HCT116 (cell line): Measurements from ENCODE around the gene KHDRBS2. TPM values are rescaled to one million over a fixed set of nuclear protein-coding genes. Genes with fewer than 3 reads are reported as not detected.

Source experiments
- ATAC-seq: fragments of 200-7000 bp; cut with Tn5 transposase; 2 replicates; pipeline ENCODE4 v1.9.1; 2020; ENCODE audit warnings: mild to moderate bottlenecking, moderate library complexity
- BruUV-seq: library from RNA; stranded (reverse); fragments of 400-500 nt; replicated peaks from 2 replicates; lab custom pipeline; 2021; lab: Mats Ljungman, UMichigan
- CTCF ChIA-PET: fragments of 300-600 bp; sonication (Branson Sonifier 250); formaldehyde crosslinking; loops from one replicate; lab custom pipeline; 2021; ENCODE audit warnings: antibody characterized with exemption; lab: Charles Lee
- POLR2A ChIA-PET: fragments of 300-600, 350-600 bp; sonication (Branson Sonifier 250); formaldehyde crosslinking; loops from one replicate; lab custom pipeline; 2021; ENCODE audit warnings: antibody characterized with exemption; lab: Charles Lee
- RAD21 ChIA-PET, 2 experiments: fragments of 300-600 bp; sonication (Branson Sonifier 250); formaldehyde crosslinking; loops; one replicate each; lab custom pipeline; 2023; ENCODE audit warnings: low total read pairs in 2 of 2; ENCODE audit not compliant: uncharacterized antibody in 2 of 2, unreplicated experiment in 2 of 2, low non-redundant PET in 1 of 2; lab: Charles Lee
- DNase-seq: peaks from one replicate; pipeline ENCODE4 v3.0.0-alpha.2; 2010; ENCODE audit warnings: low read depth, low spot score
- H2AFZ ChIP-seq: fragments of 200-600 bp; shearing (Covaris generic), sonication (generic); 2 replicates; pipeline ENCODE4 v1.6.1; 2017; ENCODE audit warnings: low read depth, mixed run types, mixed read lengths, antibody characterized with exemption, low read length; ENCODE audit not compliant: poor library complexity, severe bottlenecking
- H3K27ac ChIP-seq: 2 replicates; pipeline ENCODE4 v1.5.1; 2012; ENCODE audit warnings: low read depth, low read length
- H3K27me3 ChIP-seq: fragments of 200-600 bp; sonication (generic); 2 replicates; pipeline ENCODE4 v1.6.1; 2016; ENCODE audit warnings: mixed run types, low read length, mixed read lengths; ENCODE audit not compliant: insufficient read depth
- H3K36me3 ChIP-seq, 2 experiments: fragments of 200-500 bp in 1 of 2; fragments of 200-600 bp in 1 of 2; sonication (Bioruptor generic) in 1 of 2; sonication (generic) in 1 of 2; 2 replicates each; pipeline versions ENCODE4 v1.5.1 to v1.6.1; 2014 to 2016; ENCODE audit warnings: low read length in 2 of 2, inconsistent platforms in 1 of 2, mixed read lengths in 1 of 2, mixed run types in 1 of 2; ENCODE audit not compliant: insufficient read depth in 2 of 2, control insufficient read depth in 1 of 2
- H3K4me1 ChIP-seq, 2 experiments: fragments of 200-600 bp in 1 of 2; sonication (generic) in 1 of 2; 2 replicates each; pipeline versions ENCODE4 v1.5.1 to v1.6.1; 2012 to 2017; ENCODE audit warnings: low read length in 2 of 2, inconsistent platforms in 1 of 2, mild to moderate bottlenecking in 1 of 2, mixed read lengths in 1 of 2, mixed run types in 1 of 2, moderate library complexity in 1 of 2; ENCODE audit not compliant: insufficient read depth in 2 of 2, control insufficient read depth in 1 of 2
- H3K4me2 ChIP-seq: fragments of 200-600 bp; sonication (generic); 2 replicates; pipeline ENCODE4 v1.6.1; 2017; ENCODE audit warnings: mixed run types, low read length, mixed read lengths
- H3K4me3 ChIP-seq, 2 experiments: fragments of 200-600 bp in 1 of 2; sonication (generic) in 1 of 2; replicated peaks in 1 of 2; 2 replicates each; pipeline ENCODE4 v1.5.1; 2011 to 2016; ENCODE audit warnings: low read length in 2 of 2, control low read depth in 1 of 2, low read depth in 1 of 2, mild to moderate bottlenecking in 1 of 2, mixed read lengths in 1 of 2, mixed run types in 1 of 2
- H3K79me2 ChIP-seq: fragments of 200-600 bp; sonication (generic); 2 replicates; pipeline ENCODE4 v1.6.1; 2017; ENCODE audit warnings: mild to moderate bottlenecking, mixed run types, low read length, moderate library complexity, mixed read lengths; ENCODE audit not compliant: insufficient read depth
- H3K9ac ChIP-seq: fragments of 200-600 bp; sonication (generic); 2 replicates; pipeline ENCODE4 v1.6.1; 2016; ENCODE audit warnings: low read length, mixed read lengths
- H3K9me2 ChIP-seq: fragments of 200-600 bp; sonication (generic), shearing (Covaris generic); 2 replicates; pipeline ENCODE4 v1.6.1; 2017; ENCODE audit warnings: mixed run types, mild to moderate bottlenecking, moderate library complexity; ENCODE audit not compliant: insufficient read depth
- H3K9me3 ChIP-seq, 2 experiments: fragments of 200-500 bp in 1 of 2; fragments of 200-600 bp in 1 of 2; sonication (Bioruptor generic) in 1 of 2; sonication (generic) in 1 of 2; 2 replicates each; pipeline ENCODE4 v1.6.1; 2014 to 2017; ENCODE audit warnings: low read length in 2 of 2, mixed read lengths in 2 of 2, inconsistent platforms in 1 of 2, low read depth in 1 of 2, mild to moderate bottlenecking in 1 of 2, mixed run types in 1 of 2, moderate library complexity in 1 of 2; ENCODE audit not compliant: control insufficient read depth in 1 of 2, insufficient read depth in 1 of 2
- H4K20me1 ChIP-seq: fragments of 200-600 bp; sonication (generic), shearing (Covaris generic); 2 replicates; pipeline ENCODE4 v1.6.1; 2017; ENCODE audit warnings: mixed run types, mild to moderate bottlenecking, moderate library complexity; ENCODE audit not compliant: insufficient read depth
- ATF3 ChIP-seq: IDR thresholded peaks from 2 replicates; pipeline ENCODE4 v1.6.1; 2012
- CEBPB ChIP-seq: IDR thresholded peaks from 2 replicates; pipeline ENCODE4 v1.6.1; 2012; ENCODE audit warnings: low read depth
- CTCF ChIP-seq, 3 experiments: fragments of 200-600 bp in 1 of 3; sonication (generic) in 1 of 3; IDR thresholded peaks in 2 of 3; conservative IDR thresholded peaks in 1 of 3; 2 replicates each; pipeline ENCODE4 v1.5.1; 2012 to 2017; ENCODE audit warnings: low read depth in 2 of 3, low read length in 2 of 3, antibody characterized with exemption in 1 of 3, borderline replicate concordance in 1 of 3, control low read depth in 1 of 3, mild to moderate bottlenecking in 1 of 3, mixed read lengths in 1 of 3, mixed run types in 1 of 3, moderate library complexity in 1 of 3; ENCODE audit not compliant: insufficient read depth in 1 of 3
- EGR1 ChIP-seq: IDR thresholded peaks from 2 replicates; pipeline ENCODE4 v1.6.1; 2012; ENCODE audit warnings: low read depth
- EZH2 ChIP-seq: fragments of 200-600 bp; sonication (generic); IDR thresholded peaks from 2 replicates; pipeline ENCODE4 v1.6.1; 2017; ENCODE audit warnings: antibody characterized with exemption, mixed run types
- JUND ChIP-seq: IDR thresholded peaks from 2 replicates; pipeline ENCODE4 v1.6.1; 2012
- POLR2AphosphoS5 ChIP-seq: IDR thresholded peaks from 2 replicates; pipeline ENCODE4 v1.6.1; 2011; ENCODE audit warnings: mild to moderate bottlenecking, low read depth, low read length, moderate library complexity
- REST ChIP-seq: IDR thresholded peaks from 2 replicates; pipeline ENCODE4 v1.6.1; 2012; ENCODE audit warnings: low read depth
- SIN3A ChIP-seq: IDR thresholded peaks from 2 replicates; pipeline ENCODE4 v1.6.1; 2012; ENCODE audit warnings: low read depth
- SP1 ChIP-seq: IDR thresholded peaks from 2 replicates; pipeline ENCODE4 v1.6.1; 2012; ENCODE audit warnings: low read depth
- SRF ChIP-seq: IDR thresholded peaks from 2 replicates; pipeline ENCODE4 v1.6.1; 2012; ENCODE audit warnings: low read depth
- YY1 ChIP-seq: IDR thresholded peaks from 2 replicates; pipeline ENCODE4 v1.6.1; 2011; ENCODE audit warnings: low read length, low read depth, moderate library complexity, mild to moderate bottlenecking; ENCODE audit not compliant: insufficient replicate concordance; ENCODE audit errors: extremely low read depth
- ZBTB33 ChIP-seq: IDR thresholded peaks from 2 replicates; pipeline ENCODE4 v1.6.1; 2011; ENCODE audit warnings: mild to moderate bottlenecking, low read length, moderate library complexity; ENCODE audit not compliant: insufficient replicate concordance; ENCODE audit errors: extremely low read depth
- ZNF274 ChIP-seq: fragments of 200-500 bp; sonication (Bioruptor generic); IDR thresholded peaks from 2 replicates; pipeline ENCODE4 v1.6.1; 2014; ENCODE audit warnings: mild to moderate bottlenecking, low read depth, low read length, inconsistent platforms
- intact Hi-C: fragments of 100-400 bp; cut with micrococcal nuclease; formaldehyde crosslinking; loops from 2 replicates; pipeline ENCODE4 v1.10.0; 2022
- total RNA-seq: library from RNA; stranded (reverse); gene quantifications from one replicate; pipeline ENCODE4 v1.2.1, GENCODE V29; 2021; ENCODE audit not compliant: unreplicated experiment

The KHDRBS2 gene
- total RNA-seq, 1 experiment from 2014 or later: not detected

- BruUV-seq: no TSS peak
- H3K27ac ChIP-seq: no peak overlapping the region
- H3K9me2 ChIP-seq: no peaks in the 10 kb centered on the region
- no peak for TF ChIP-seq POLR2AphosphoS5
- no peak for TF ChIP-seq REST
- no peak for TF ChIP-seq JUND
- no peak for TF ChIP-seq CEBPB
- TF ChIP-seq SRF: no peak
- TF ChIP-seq EGR1: no peak
- TF ChIP-seq ZBTB33: no peak
- TF ChIP-seq ZNF274: no peak
- no peak for TF ChIP-seq ATF3
- no peak for TF ChIP-seq CTCF (IDR thresholded peaks at IDR 0.05 in 2 of 3, conservative IDR thresholded peaks at IDR 0.05 in 1 of 3; ENCODE audit: borderline replicate concordance in 1 of 3, insufficient read depth in 1 of 3, low read depth in 2 of 3, low read length in 2 of 3)
- no peak for TF ChIP-seq YY1
- TF ChIP-seq SIN3A: no peak
- no peak for TF ChIP-seq SP1
- no peak for TF ChIP-seq EZH2
- TF ChIP-seq, all 23 proteins: peak for 0
- H3K36me3 ChIP-seq: no peaks in the 10 kb centered on the region
- ChIA-PET RAD21 (no interaction called here), CTCF (no interaction called here), POLR2A (no interaction called here)
- no peak overlapping the region for H3K4me2 ChIP-seq
- intact Hi-C loops: no loop called here
- DNase-seq (no peak), ATAC-seq (no peak)
- H3K9me3 ChIP-seq: peaks cover 10 to 21% of the 10 kb centered on the region in 2 experiments; a peak in 2 of 4 replicates
- no peak overlapping the region for H2AFZ ChIP-seq
- H3K4me1 ChIP-seq: no peaks in the 10 kb centered on the region
- H3K27me3 ChIP-seq: no peaks in the 10 kb centered on the region
- H3K79me2 ChIP-seq: no peaks in the 10 kb centered on the region
- no peak overlapping the region for H3K9ac ChIP-seq
- H4K20me1 ChIP-seq: no peaks in the 10 kb centered on the region
- no peak overlapping the region for H3K4me3 ChIP-seq
These were observed 183.6 kb downstream of the KHDRBS2 start for GRCh38 chr6:62102387-62102786.
